Testis (tissue), 3 donors: ENCODE data around the gene MLPH. TPM values are rescaled to one million over a fixed set of nuclear protein-coding genes. Genes with fewer than 3 reads are reported as not detected.
A peak's percentile ranks its signal among the peaks of the same experiment; 100 is the strongest.

Experiments
- DNase-seq: peaks from one replicate; pipeline ENCODE4 v3.0.0-alpha.2; 2019
- H3K27ac ChIP-seq, 2 donors: fragments of 200-600 bp; sonication (generic); one replicate each; pipeline ENCODE4 v1.5.1; 2019
- H3K27me3 ChIP-seq: fragments of 200-600 bp; sonication (generic); one replicate; pipeline ENCODE4 v1.5.1; 2019
- H3K36me3 ChIP-seq: fragments of 200-600 bp; sonication (generic); one replicate; pipeline ENCODE4 v1.5.1; 2017; ENCODE audit warnings: low read depth; ENCODE audit errors: missing control alignments
- H3K4me1 ChIP-seq: fragments of 200-600 bp; sonication (generic); one replicate; pipeline ENCODE4 v1.5.1; 2019
- H3K4me3 ChIP-seq, 2 donors: fragments of 200-600 bp; sonication (generic); one replicate each; pipeline ENCODE4 v1.5.1; 2017 to 2019
- H3K9me3 ChIP-seq: fragments of 200-600 bp; sonication (generic); one replicate; pipeline ENCODE4 v1.5.1; 2017
- CTCF ChIP-seq, 3 experiments: fragments of 450-650 bp in 2 of 3; fragments of 200-600 bp in 1 of 3; sonication (generic) in 1 of 3; IDR thresholded peaks; one replicate each; pipeline ENCODE4 v1.5.1; 2016 to 2019; ENCODE audit warnings: antibody characterized with exemption in 3 of 3, mild to moderate bottlenecking in 2 of 3, moderate library complexity in 1 of 3
- POLR2A ChIP-seq: fragments of 450-650 bp; IDR thresholded peaks from one replicate; pipeline ENCODE4 v1.6.1; 2017; ENCODE audit warnings: antibody characterized with exemption, mild to moderate bottlenecking, moderate library complexity
- WGBS, 2 donors: methylation state at CpG; one replicate each; pipeline ENCODE4 v1.1.5; 2018; 5-methylcytosine and 5-hydroxymethylcytosine counted together
- intact Hi-C: fragments of 100-400 bp; cut with DNase I; formaldehyde crosslinking; loops from one replicate; pipeline ENCODE4 v1.15.1; 2023; ENCODE audit warnings: low total_unique reads
- polyA plus RNA-seq: library from polyadenylated mRNA; stranded (reverse); fragments of 350-450 nt; fragmentation: Illumina TruSeq; extraction: RNeasy Lipid Tissue Mini Kit (QIAGEN cat#74804); gene quantifications from one replicate; pipeline ENCODE4 v1.2.3, GENCODE V29; 2014; ENCODE audit warnings: low read depth, low replicate concordance; ENCODE audit not compliant: insufficient read depth
- total RNA-seq, 2 donors: library from RNA; depleted of rRNA; stranded (reverse); fragments of >200 nt; gene quantifications; one replicate each; pipeline ENCODE4 v1.2.3, GENCODE V29; 2016

The MLPH gene
- total and polyA plus RNA-seq, 3 donors from 2014 or later, result 5.5 to 7.4 (median 6.5) TPM

GRCh38 chr2:237497838-237498186 lies 10.8 kb downstream of the MLPH start:
- H3K9me3 ChIP-seq, result no peaks in the 10 kb centered on the region
- H3K27ac ChIP-seq, result peak overlapping the region; percentile 20 to 52
- DNase-seq, result peak; percentile 89
- no peaks in the 10 kb centered on the region for H3K27me3 ChIP-seq
- TF ChIP-seq POLR2A (no peak), CTCF (IDR thresholded peaks at IDR 0.05) (no peak)
- WGBS, 2 donors, result 33 to 41% methylated on average over 9 to 10 of the region's 10 CpGs
- no peak overlapping the region for H3K4me3 ChIP-seq
- H3K36me3 ChIP-seq, result no peaks in the 10 kb centered on the region
- intact Hi-C loops, result no loop called here
- H3K4me1 ChIP-seq, result peaks cover 17% of the 10 kb centered on the region

- Histone ChIP-seq H3K27ac (peak overlapping the region; percentile 53 to 54), H3K4me3 (no peak overlapping the region), H3K36me3 (no peaks in the 10 kb centered on the region), H3K4me1 (peaks cover 17% of the 10 kb centered on the region), H3K9me3 (no peaks in the 10 kb centered on the region), H3K27me3 (no peaks in the 10 kb centered on the region)
- WGBS, 2 donors, result 38 to 47% methylated on average over 11 of the region's 11 CpGs
- intact Hi-C loops, result no loop called here
- peak; percentile 64 for DNase-seq
- TF ChIP-seq CTCF (IDR thresholded peaks at IDR 0.05) (no peak), POLR2A (no peak)
Observed at GRCh38 chr2:237498341-237498740, 11.3 kb downstream of the MLPH start.

GRCh38 chr2:237500681-237501424 lies 13.8 kb downstream of the MLPH start:
- H3K4me3 ChIP-seq, result no peak overlapping the region
- no peaks in the 10 kb centered on the region for H3K9me3 ChIP-seq
- WGBS, 2 donors, result 74 to 78% methylated on average over 13 of the region's 13 CpGs
- no peaks in the 10 kb centered on the region for H3K36me3 ChIP-seq
- peaks cover 17% of the 10 kb centered on the region for H3K4me1 ChIP-seq
- intact Hi-C loops, result no loop called here
- no peak for TF ChIP-seq POLR2A
- TF ChIP-seq CTCF (IDR thresholded peaks at IDR 0.05), result no peak
- no peak for DNase-seq
- no peaks in the 10 kb centered on the region for H3K27me3 ChIP-seq
- peak overlapping the region in 1 of 2 donors; percentile 26 for H3K27ac ChIP-seq

- H3K4me1 ChIP-seq, result peaks cover 16% of the 10 kb centered on the region
- peak overlapping the region; percentile 21 to 75 for H3K27ac ChIP-seq
Observed at GRCh38 chr2:237501892-237502513, 15.0 kb downstream of the MLPH start.

More at GRCh38 chr2:237501892-237502513, 15.0 kb downstream of the MLPH start:
- TF ChIP-seq CTCF (IDR thresholded peaks at IDR 0.05) (no peak), POLR2A (no peak)
- intact Hi-C loops, result no loop called here
- DNase-seq, result no peak
- WGBS, 2 donors, result 52 to 57% methylated on average over 2 of the region's 2 CpGs
- Histone ChIP-seq H3K9me3 (no peaks in the 10 kb centered on the region), H3K27me3 (no peaks in the 10 kb centered on the region), H3K4me3 (no peak overlapping the region), H3K36me3 (no peaks in the 10 kb centered on the region)
